Right lobe of liver (tissue), 6 donors: ENCODE data around the gene MSMP. TPM values are rescaled to one million over a fixed set of nuclear protein-coding genes. Genes with fewer than 3 reads are reported as not detected.

Source experiments
- ATAC-seq, 4 donors: fragments of 200-7000 bp; cut with Tn5 transposase; one replicate each; pipeline ENCODE4 v1.9.1; 2020; ENCODE audit warnings: mild to moderate bottlenecking in 4 of 4, moderate library complexity in 4 of 4
- DNase-seq, 3 donors: peaks; one replicate each; pipeline ENCODE4 v3.0.0-alpha.2; 2020
- H3K27ac ChIP-seq, 3 donors: fragments of 200-600 bp; one replicate each; pipeline ENCODE4 v1.8.0; 2022
- H3K27me3 ChIP-seq, 2 donors: fragments of 200-600 bp; one replicate each; pipeline ENCODE4 v1.8.0; 2022
- H3K36me3 ChIP-seq, 4 donors: fragments of 200-600 bp; sonication (generic) in 1 of 4; one replicate each; pipeline versions ENCODE4 v1.5.1 to v1.8.0; 2017 to 2022; ENCODE audit warnings: control low read depth in 1 of 4
- H3K4me1 ChIP-seq, 4 donors: fragments of 200-600 bp; sonication (generic) in 1 of 4; one replicate each; pipeline versions ENCODE4 v1.5.1 to v1.8.0; 2017 to 2022; ENCODE audit warnings: control low read depth in 1 of 4
- H3K4me3 ChIP-seq, 3 donors: fragments of 200-600 bp; one replicate each; pipeline ENCODE4 v1.8.0; 2022
- H3K9me3 ChIP-seq, 4 donors: fragments of 200-600 bp; sonication (generic) in 1 of 4; one replicate each; pipeline versions ENCODE4 v1.5.1 to v1.8.0; 2017 to 2022; ENCODE audit warnings: control low read depth in 1 of 4
- POLR2A ChIP-seq: fragments of 450-650 bp; IDR thresholded peaks from one replicate; pipeline ENCODE4 v1.6.1; 2017; ENCODE audit warnings: antibody characterized with exemption, mild to moderate bottlenecking
- WGBS: methylation state at CpG from one replicate; pipeline ENCODE4 v1.1.6; 2018; ENCODE audit warnings: low coverage, low lambda C conversion rate; ENCODE audit not compliant: insufficient coverage; ENCODE audit errors: missing lambda C conversion rate; 5-methylcytosine and 5-hydroxymethylcytosine counted together
- intact Hi-C, 2 donors: fragments of 100-400 bp; cut with DNase I; formaldehyde crosslinking; loops; one replicate each; pipeline versions ENCODE4 v1.11.2 to v1.14.1; 2022
- total RNA-seq, 6 experiments: library from RNA; depleted of rRNA in 2 of 6; stranded (reverse); fragments of >200 nt in 2 of 6; fragmentation: NEBNext Ultra II Directional in 3 of 6; extraction: Animal tissue kit (Norgen Biotek cat#: 25700) in 3 of 6; gene quantifications; one replicate each; pipeline versions ENCODE4 v1.1.0 to v1.2.4, GENCODE V29; 2016 to 2023
- TF ChIP-seq, protein P1 (sequence below), 4 donors: fragments of 200-600 bp in 3 of 4; fragments of 450-650 bp in 1 of 4; IDR thresholded peaks; one replicate each; pipeline versions ENCODE4 v1.5.1 to v1.8.0; 2016 to 2022; ENCODE audit warnings: antibody characterized with exemption in 4 of 4, mild to moderate bottlenecking in 2 of 4
- donor health status: DM: no; HTN: yes; CAD: no.
- donor health status: DM: no; HTN: no; CAD: no.
- donor health status: DM: no; HTN: no; CAD: no.
- donor health status: DM: no; HTN: yes; CAD: no.
- donor health status: DM: no; HTN: yes; CAD: no.

The MSMP gene
- total RNA-seq, 6 experiments from 2014 or later, result not detected

DNA sequence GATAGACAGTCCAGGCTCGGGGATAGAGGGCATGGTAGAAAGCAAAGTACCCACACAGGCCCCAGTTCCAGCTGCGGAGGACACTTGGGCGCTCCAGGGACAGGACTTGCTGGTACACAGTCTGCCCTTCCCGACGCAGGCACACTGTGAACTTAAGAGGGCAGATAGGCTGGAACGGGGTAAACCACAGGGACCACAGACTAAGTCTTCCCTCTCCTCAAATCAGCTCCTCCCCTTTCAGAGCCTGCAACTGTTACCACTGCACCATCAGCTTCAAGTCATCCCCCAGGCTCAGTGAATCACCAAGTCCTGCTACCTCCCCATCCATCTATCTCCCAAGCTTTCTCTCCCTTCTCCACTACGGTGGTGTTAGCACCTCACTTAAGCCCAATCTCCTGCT is 12.3 kb downstream of the MSMP start:
- Histone ChIP-seq H3K36me3 (peaks cover 8 to 75% (median 39%) of the 10 kb centered on the region in 4 donors), H3K4me1 (peaks cover 0 to 17% (median 5%) of the 10 kb centered on the region in 4 donors), H3K27me3 (no peaks in the 10 kb centered on the region), H3K9me3 (no peaks in the 10 kb centered on the region), H3K4me3 (no peak overlapping the region), H3K27ac (no peak overlapping the region)
- TF ChIP-seq, protein P1, sequence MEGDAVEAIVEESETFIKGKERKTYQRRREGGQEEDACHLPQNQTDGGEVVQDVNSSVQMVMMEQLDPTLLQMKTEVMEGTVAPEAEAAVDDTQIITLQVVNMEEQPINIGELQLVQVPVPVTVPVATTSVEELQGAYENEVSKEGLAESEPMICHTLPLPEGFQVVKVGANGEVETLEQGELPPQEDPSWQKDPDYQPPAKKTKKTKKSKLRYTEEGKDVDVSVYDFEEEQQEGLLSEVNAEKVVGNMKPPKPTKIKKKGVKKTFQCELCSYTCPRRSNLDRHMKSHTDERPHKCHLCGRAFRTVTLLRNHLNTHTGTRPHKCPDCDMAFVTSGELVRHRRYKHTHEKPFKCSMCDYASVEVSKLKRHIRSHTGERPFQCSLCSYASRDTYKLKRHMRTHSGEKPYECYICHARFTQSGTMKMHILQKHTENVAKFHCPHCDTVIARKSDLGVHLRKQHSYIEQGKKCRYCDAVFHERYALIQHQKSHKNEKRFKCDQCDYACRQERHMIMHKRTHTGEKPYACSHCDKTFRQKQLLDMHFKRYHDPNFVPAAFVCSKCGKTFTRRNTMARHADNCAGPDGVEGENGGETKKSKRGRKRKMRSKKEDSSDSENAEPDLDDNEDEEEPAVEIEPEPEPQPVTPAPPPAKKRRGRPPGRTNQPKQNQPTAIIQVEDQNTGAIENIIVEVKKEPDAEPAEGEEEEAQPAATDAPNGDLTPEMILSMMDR (IDR thresholded peaks at IDR 0.05), result no peak
- TF ChIP-seq POLR2A, result no peak
- intact Hi-C loops, result no loop called here
- WGBS, result 30% methylated on average over 4 of the region's 7 CpGs
- no peak for ATAC-seq
- peak in 1 of 3 donors; percentile 44 for DNase-seq

DNA sequence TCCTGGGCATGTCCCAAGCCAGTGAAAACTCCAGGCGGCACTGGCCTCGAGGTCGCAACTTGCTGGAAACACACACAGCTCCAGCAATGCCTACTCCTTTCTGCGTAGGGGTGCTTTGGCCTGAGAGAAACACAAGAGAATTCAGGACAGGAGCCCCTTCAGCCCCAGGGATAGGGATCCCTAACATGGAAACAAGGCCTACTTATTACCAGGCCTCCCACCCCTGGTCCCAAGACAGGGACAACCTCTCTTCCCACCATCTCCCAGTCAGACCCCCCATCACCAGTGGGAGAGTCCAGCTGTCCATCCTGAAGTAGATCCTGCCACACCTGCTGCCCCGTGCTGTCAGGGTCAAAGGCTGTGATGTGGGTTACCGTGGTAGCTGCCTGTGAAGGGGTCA is 13.8 kb downstream of the MSMP start:
- ATAC-seq, result no peak
- H3K27ac ChIP-seq, result no peak overlapping the region
- H3K36me3 ChIP-seq, result peaks cover 8 to 90% (median 47%) of the 10 kb centered on the region in 4 donors
- TF ChIP-seq, protein P1 (IDR thresholded peaks at IDR 0.05), result no peak
- no peak for TF ChIP-seq POLR2A
- no peak overlapping the region for H3K4me3 ChIP-seq
- H3K4me1 ChIP-seq, result peaks cover 0 to 6% (median 0%) of the 10 kb centered on the region in 4 donors
- no peaks in the 10 kb centered on the region for H3K9me3 ChIP-seq
- WGBS, result 20% methylated on average over 1 of the region's 6 CpGs
- peak in 1 of 3 donors; percentile 38 for DNase-seq
- H3K27me3 ChIP-seq, result no peaks in the 10 kb centered on the region
- intact Hi-C loops, result no loop called here

DNA sequence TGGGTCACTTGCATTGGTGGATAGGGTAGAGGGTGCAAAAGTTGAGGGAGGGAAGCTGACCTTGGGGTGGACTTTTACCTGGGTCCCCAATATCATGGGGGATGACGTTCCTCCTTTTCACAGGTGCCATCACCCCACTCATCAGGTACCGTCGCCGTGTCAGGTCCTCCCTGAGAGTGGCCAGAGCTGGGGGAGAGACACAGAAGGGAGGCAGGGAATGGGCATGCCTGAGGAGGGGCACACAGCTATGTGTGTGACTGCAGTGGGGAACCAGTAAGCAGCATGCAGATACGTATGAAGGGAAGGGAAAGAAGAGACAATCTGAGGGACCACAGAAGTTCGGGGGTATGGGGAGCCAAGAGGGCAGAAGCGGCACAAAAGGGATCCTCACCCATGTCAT is 15.2 kb downstream of the MSMP start:
- H3K4me3 ChIP-seq, result no peak overlapping the region
- peaks cover 7 to 85% (median 46%) of the 10 kb centered on the region in 4 donors for H3K36me3 ChIP-seq
- H3K9me3 ChIP-seq, result no peaks in the 10 kb centered on the region
- DNase-seq, result no peak
- TF ChIP-seq, protein P1 (IDR thresholded peaks at IDR 0.05), result no peak
- TF ChIP-seq POLR2A, result no peak
- intact Hi-C loops, result loop anchor here in 1 of 2 donors (5.0 kb wide), 1 partner anchor 42 kb away; no protein-coding TSS in a partner anchor
- no peak for ATAC-seq
- 84% methylated on average over 7 of the region's 7 CpGs for WGBS
- H3K4me1 ChIP-seq, result peaks cover 0 to 7% (median under 1%) of the 10 kb centered on the region in 4 donors
- no peaks in the 10 kb centered on the region for H3K27me3 ChIP-seq
- no peak overlapping the region for H3K27ac ChIP-seq

DNA sequence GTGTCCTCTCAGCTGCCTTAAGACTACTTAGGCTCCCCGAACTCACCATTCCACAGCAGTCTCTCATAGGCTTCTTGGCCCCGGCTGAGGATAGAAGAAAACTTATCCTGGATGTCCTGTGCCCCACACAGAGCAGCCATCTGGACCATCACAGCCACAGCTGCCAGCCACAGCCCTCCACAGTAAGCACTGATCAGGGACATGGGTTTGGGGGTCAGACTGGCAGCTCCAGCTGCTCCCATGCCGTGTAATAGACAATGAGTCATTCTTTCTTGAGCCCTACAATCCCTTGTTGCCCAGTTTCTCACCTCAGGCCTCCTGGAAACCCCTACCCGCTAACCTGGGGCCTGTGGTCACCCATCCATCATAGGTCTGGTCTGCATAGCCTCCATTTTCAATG is 15.9 kb downstream of the MSMP start:
- intact Hi-C loops, result loop anchor here in 1 of 2 donors (5.0 kb wide), 1 partner anchor 41 kb away; no protein-coding TSS in a partner anchor
- Histone ChIP-seq H3K36me3 (peaks cover 0 to 78% (median 42%) of the 10 kb centered on the region in 4 donors), H3K4me3 (no peak overlapping the region), H3K27ac (no peak overlapping the region), H3K4me1 (peaks cover 0 to 14% (median 4%) of the 10 kb centered on the region in 4 donors), H3K9me3 (no peaks in the 10 kb centered on the region), H3K27me3 (no peaks in the 10 kb centered on the region)
- DNase-seq, result no peak
- no peak for TF ChIP-seq POLR2A
- TF ChIP-seq, protein P1 (IDR thresholded peaks at IDR 0.05), result no peak
- 63% methylated on average over 2 of the region's 4 CpGs for WGBS
- no peak for ATAC-seq
